ENCODE measurements around the gene NDST4. TPM values are rescaled to one million over a fixed set of nuclear protein-coding genes. Genes with fewer than 3 reads are reported as not detected.

The NDST4 gene
- total RNA-seq, 4 donors from 2014 or later: not detected

- Histone ChIP-seq H3K36me3 (no peaks in the 10 kb centered on the region), H3K9me3 (no peaks in the 10 kb centered on the region), H3K4me1 (no peaks in the 10 kb centered on the region), H3K27me3 (no peaks in the 10 kb centered on the region), H3K4me3 (no peak overlapping the region), H3K27ac (no peak overlapping the region)
- no peak for TF ChIP-seq CTCF (IDR thresholded peaks at IDR 0.05)
- TF ChIP-seq POLR2A (IDR thresholded peaks at IDR 0.05): no peak
- WGBS, 2 donors: 55 to 66% methylated on average over 2 of the region's 2 CpGs
- intact Hi-C loops (cut with DNase I): no loop called here
- DNase-seq: no peak
These were observed 84.6 kb downstream of the NDST4 start for GRCh38 chr4:115028682-115029410.

- 56 to 73% methylated on average over 1 of the region's 1 CpG for WGBS, 2 donors
- H3K36me3 ChIP-seq: no peaks in the 10 kb centered on the region
- no peak overlapping the region for H3K27ac ChIP-seq
- no peaks in the 10 kb centered on the region for H3K9me3 ChIP-seq
- intact Hi-C loops (cut with DNase I): no loop called here
- no peaks in the 10 kb centered on the region for H3K4me1 ChIP-seq
- no peaks in the 10 kb centered on the region for H3K27me3 ChIP-seq
- no peak overlapping the region for H3K4me3 ChIP-seq
- no peak for DNase-seq
- TF ChIP-seq POLR2A (IDR thresholded peaks at IDR 0.05): no peak
- no peak for TF ChIP-seq CTCF (IDR thresholded peaks at IDR 0.05)
These were observed 113.5 kb downstream of the NDST4 start for GRCh38 chr4:114999880-115000279.

GRCh38 chr4:114998316-114998715 lies 115.1 kb downstream of the NDST4 start:
- intact Hi-C loops (cut with DNase I): no loop called here
- TF ChIP-seq CTCF (IDR thresholded peaks at IDR 0.05) (no peak), POLR2A (IDR thresholded peaks at IDR 0.05) (no peak)
- H3K9me3 ChIP-seq: no peaks in the 10 kb centered on the region
- no peaks in the 10 kb centered on the region for H3K27me3 ChIP-seq
- no peak overlapping the region for H3K4me3 ChIP-seq
- H3K27ac ChIP-seq: no peak overlapping the region
- no peak for DNase-seq
- H3K4me1 ChIP-seq: no peaks in the 10 kb centered on the region
- no peaks in the 10 kb centered on the region for H3K36me3 ChIP-seq

- intact Hi-C loops (cut with DNase I): no loop called here
- TF ChIP-seq CTCF (IDR thresholded peaks at IDR 0.05) (no peak), POLR2A (IDR thresholded peaks at IDR 0.05) (no peak)
- Histone ChIP-seq H3K9me3 (no peaks in the 10 kb centered on the region), H3K27ac (no peak overlapping the region), H3K27me3 (no peaks in the 10 kb centered on the region), H3K4me3 (no peak overlapping the region), H3K36me3 (no peaks in the 10 kb centered on the region), H3K4me1 (no peaks in the 10 kb centered on the region)
- DNase-seq: no peak
- WGBS, 2 donors: 21 to 46% methylated on average over 2 of the region's 2 CpGs
These were observed 115.7 kb downstream of the NDST4 start for GRCh38 chr4:114997576-114998247.

GRCh38 chr4:114986133-114986532 lies 127.3 kb downstream of the NDST4 start:
- Histone ChIP-seq H3K4me1 (no peaks in the 10 kb centered on the region), H3K36me3 (no peaks in the 10 kb centered on the region), H3K4me3 (no peak overlapping the region), H3K9me3 (no peaks in the 10 kb centered on the region), H3K27me3 (no peaks in the 10 kb centered on the region), H3K27ac (no peak overlapping the region)
- 55% methylated on average over 4 of the region's 4 CpGs for WGBS, 2 donors
- no peak for DNase-seq
- TF ChIP-seq CTCF (IDR thresholded peaks at IDR 0.05) (no peak), POLR2A (IDR thresholded peaks at IDR 0.05) (no peak)
- intact Hi-C loops (cut with DNase I): no loop called here
